A673 (cell line): ENCODE results near the gene SFXN5. TPM values are rescaled to one million over a fixed set of nuclear protein-coding genes. Genes with fewer than 3 reads are reported as not detected.

ENCODE experiments used
- BruUV-seq: library from RNA; stranded (reverse); fragments of 400-500 nt; replicated peaks from 2 replicates; lab custom pipeline; 2021; lab: Mats Ljungman, UMichigan
- CTCF ChIA-PET: fragments of 300-600 bp; sonication (Branson Sonifier 250); formaldehyde crosslinking; loops from one replicate; lab custom pipeline; 2022; ENCODE audit warnings: antibody characterized with exemption; lab: Charles Lee
- POLR2A ChIA-PET: fragments of 300-600 bp; sonication (Branson Sonifier 250); formaldehyde crosslinking; loops from one replicate; lab custom pipeline; 2022; ENCODE audit warnings: antibody characterized with exemption; ENCODE audit not compliant: low non-redundant PET; lab: Charles Lee
- DNase-seq: peaks from one replicate; pipeline ENCODE4 v3.0.0-alpha.2; 2015; ENCODE audit warnings: low spot score
- H3K27ac ChIP-seq: fragments of 200-600 bp; sonication (generic); 2 replicates; pipeline ENCODE4 v1.5.1; 2016; ENCODE audit warnings: mixed run types, low read depth, mild to moderate bottlenecking, mixed read lengths, antibody characterized with exemption, low read length; ENCODE audit not compliant: poor library complexity, severe bottlenecking
- H3K27me3 ChIP-seq: fragments of 200-600 bp; sonication (generic); replicated peaks from 2 replicates; pipeline ENCODE4 v1.6.1; 2017; ENCODE audit warnings: mixed run types, low read depth, mild to moderate bottlenecking, mixed read lengths, antibody characterized with exemption, low read length; ENCODE audit not compliant: insufficient read depth, poor library complexity
- H3K36me3 ChIP-seq: fragments of 200-600 bp; sonication (generic); 2 replicates; pipeline ENCODE4 v1.6.1; 2016; ENCODE audit warnings: mixed run types, mild to moderate bottlenecking, mixed read lengths, antibody characterized with exemption, low read length; ENCODE audit not compliant: insufficient read depth, poor library complexity, severe bottlenecking
- H3K4me1 ChIP-seq: fragments of 200-600 bp; sonication (generic); 2 replicates; pipeline ENCODE4 v1.6.1; 2017; ENCODE audit warnings: mixed run types, mild to moderate bottlenecking, mixed read lengths, antibody characterized with exemption, low read length; ENCODE audit not compliant: insufficient read depth, poor library complexity, severe bottlenecking
- H3K4me3 ChIP-seq: fragments of 200-600 bp; sonication (generic); 2 replicates; pipeline ENCODE4 v1.5.1; 2016; ENCODE audit warnings: low read depth, mixed run types, mild to moderate bottlenecking, mixed read lengths, low read length; ENCODE audit not compliant: poor library complexity, severe bottlenecking
- H3K9me3 ChIP-seq: fragments of 200-600 bp; sonication (generic); 2 replicates; pipeline ENCODE4 v1.6.1; 2016; ENCODE audit warnings: mixed run types, low read depth, mild to moderate bottlenecking, mixed read lengths, antibody characterized with exemption, low read length; ENCODE audit not compliant: poor library complexity, severe bottlenecking
- CTCF ChIP-seq: fragments of 300-800, 200-600 bp; sonication (generic); conservative IDR thresholded peaks from 2 replicates; pipeline ENCODE4 v1.5.1; 2017; ENCODE audit warnings: low read depth, mild to moderate bottlenecking, antibody characterized with exemption, low read length, moderate library complexity, mixed read lengths
- EZH2 ChIP-seq: fragments of 200-600 bp; sonication (generic); IDR thresholded peaks from 2 replicates; pipeline ENCODE4 v1.6.1; 2017; ENCODE audit warnings: borderline replicate concordance, low read depth, mild to moderate bottlenecking, mixed read lengths, antibody characterized with exemption, low read length; ENCODE audit not compliant: poor library complexity, severe bottlenecking
- intact Hi-C: fragments of 100-400 bp; cut with micrococcal nuclease; formaldehyde crosslinking; loops from one replicate; pipeline ENCODE4 v1.10.0; 2022; ENCODE audit not compliant: unreplicated experiment
- total RNA-seq: library from RNA; stranded (reverse); gene quantifications from 2 replicates; pipeline ENCODE4 v1.2.3, GENCODE V29; 2021

The SFXN5 gene
- total RNA-seq, 1 experiment from 2014 or later: 23.1 TPM

DNA sequence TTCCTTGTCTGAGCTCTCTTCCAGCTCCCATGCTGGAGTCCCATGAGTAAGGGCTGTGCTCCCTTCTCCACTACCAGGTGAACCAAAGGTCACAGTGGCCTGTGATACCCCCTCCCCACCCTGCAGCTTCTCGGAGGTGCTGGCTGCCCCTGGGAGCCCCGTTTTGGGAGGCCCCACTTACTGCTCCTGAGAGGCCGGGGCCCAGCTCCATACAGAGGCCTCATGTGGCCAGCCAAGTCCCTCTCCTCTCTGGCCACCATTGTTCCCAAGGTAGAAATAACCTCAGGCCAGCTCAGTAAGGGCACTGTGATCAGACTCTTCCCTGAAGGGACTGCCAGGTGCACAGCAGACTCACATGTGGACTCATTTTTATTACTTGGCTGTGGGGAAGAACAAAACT lies 35.3 kb upstream of the SFXN5 start:
- H3K27me3 ChIP-seq: no peaks in the 10 kb centered on the region
- ChIA-PET POLR2A (no interaction called here), CTCF (no interaction called here)
- DNase-seq: no peak
- no peak for TF ChIP-seq EZH2
- TF ChIP-seq CTCF: no peak
- peaks cover 8% of the 10 kb centered on the region for H3K4me1 ChIP-seq
- intact Hi-C loops: no loop called here
- H3K36me3 ChIP-seq: no peaks in the 10 kb centered on the region
- BruUV-seq: no TSS peak
- no peak overlapping the region for H3K27ac ChIP-seq
- H3K9me3 ChIP-seq: no peaks in the 10 kb centered on the region
- H3K4me3 ChIP-seq: no peak overlapping the region

DNA sequence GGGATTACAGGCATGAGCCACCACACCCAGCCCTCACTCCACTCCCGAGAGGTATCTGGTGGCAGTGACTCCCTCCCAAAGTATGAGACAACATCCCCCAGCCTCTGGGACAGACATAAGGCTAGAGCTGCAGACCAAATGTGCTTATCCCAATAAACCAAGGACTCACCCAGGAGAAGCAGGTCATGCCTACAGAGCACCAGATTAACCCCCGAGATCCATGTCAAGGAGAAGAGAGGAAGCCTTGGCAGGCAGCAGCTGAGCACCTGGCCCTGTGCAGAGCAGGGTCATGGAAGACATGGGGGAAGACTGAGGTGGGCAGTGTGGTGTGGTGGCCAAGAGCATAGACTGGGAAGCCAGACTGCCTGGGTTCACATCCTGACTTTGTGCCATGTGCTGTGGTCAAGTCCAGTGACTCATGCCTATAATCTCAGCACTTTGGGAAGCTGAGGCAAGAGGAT lies 34.0 kb upstream of the SFXN5 start:
- BruUV-seq: no TSS peak
- intact Hi-C loops: no loop called here
- Histone ChIP-seq H3K9me3 (no peaks in the 10 kb centered on the region), H3K36me3 (no peaks in the 10 kb centered on the region), H3K4me1 (no peaks in the 10 kb centered on the region), H3K27me3 (no peaks in the 10 kb centered on the region), H3K4me3 (no peak overlapping the region), H3K27ac (no peak overlapping the region)
- no peak for TF ChIP-seq CTCF
- TF ChIP-seq EZH2: no peak
- POLR2A ChIA-PET: no interaction called here
- CTCF ChIA-PET: no interaction called here
- DNase-seq: no peak

DNA sequence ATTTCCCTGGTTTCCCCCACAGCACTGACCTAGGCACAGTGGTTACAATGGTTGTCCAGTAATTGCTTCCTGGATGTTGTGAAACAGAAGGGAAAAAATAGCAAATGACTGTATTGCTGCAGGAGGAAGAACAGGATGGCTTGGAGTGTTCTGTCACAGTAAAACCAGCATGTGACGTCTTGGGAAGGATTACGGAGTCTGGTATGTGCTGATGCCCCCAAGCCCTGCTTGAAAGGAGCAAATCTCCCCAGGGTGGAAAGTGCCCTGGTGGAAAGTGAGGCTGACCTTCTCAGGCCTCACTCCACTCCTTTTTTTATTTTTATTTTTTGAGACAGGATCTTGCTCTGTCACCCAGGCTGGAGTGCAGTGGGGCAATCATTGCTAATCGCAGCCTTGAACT lies 33.4 kb upstream of the SFXN5 start:
- intact Hi-C loops: no loop called here
- Histone ChIP-seq H3K36me3 (no peaks in the 10 kb centered on the region), H3K4me1 (no peaks in the 10 kb centered on the region), H3K27me3 (no peaks in the 10 kb centered on the region), H3K9me3 (no peaks in the 10 kb centered on the region), H3K4me3 (no peak overlapping the region), H3K27ac (no peak overlapping the region)
- no peak for TF ChIP-seq EZH2
- no peak for TF ChIP-seq CTCF
- no peak for DNase-seq
- ChIA-PET POLR2A (interaction anchor here (0.5 kb wide), 1 partner anchor 37 kb away, joined by 3 read pairs; no protein-coding TSS in a partner anchor), CTCF (no interaction called here)
- BruUV-seq: no TSS peak
